Upper lobe of left lung (tissue), 6 donors: ENCODE measurements around the gene CYP46A1. TPM values are rescaled to one million over a fixed set of nuclear protein-coding genes. Genes with fewer than 3 reads are reported as not detected.

ENCODE experiments used
- ATAC-seq, 2 donors: fragments of 200-7000 bp; cut with Tn5 transposase; one replicate each; pipeline ENCODE4 v1.9.1; 2022; ENCODE audit warnings: mild to moderate bottlenecking in 2 of 2, moderate library complexity in 2 of 2; ENCODE audit not compliant: low FRiP score in 2 of 2
- DNase-seq, 2 donors: peaks; one replicate each; pipeline ENCODE4 v3.0.0-alpha.2; 2019 to 2020
- H3K27ac ChIP-seq, 4 donors: fragments of 200-600 bp; sonication (generic); one replicate each; pipeline ENCODE4 v1.5.1; 2016 to 2019
- H3K27me3 ChIP-seq, 4 donors: fragments of 200-600 bp; sonication (generic); one replicate each; pipeline ENCODE4 v1.5.1; 2017 to 2019
- H3K36me3 ChIP-seq, 4 donors: fragments of 200-600 bp; sonication (generic); one replicate each; pipeline ENCODE4 v1.5.1; 2016 to 2019
- H3K4me1 ChIP-seq, 4 donors: fragments of 200-600 bp; sonication (generic); one replicate each; pipeline ENCODE4 v1.5.1; 2018 to 2019
- H3K4me3 ChIP-seq, 4 donors: fragments of 200-600 bp; sonication (generic); one replicate each; pipeline ENCODE4 v1.5.1; 2017 to 2019; ENCODE audit warnings: mild to moderate bottlenecking in 2 of 4, moderate library complexity in 1 of 4
- H3K9me3 ChIP-seq, 4 donors: fragments of 200-600 bp; sonication (generic); one replicate each; pipeline ENCODE4 v1.5.1; 2018 to 2019
- EP300 ChIP-seq, 4 donors: sonication (generic); formaldehyde crosslinking; IDR thresholded peaks; one replicate each; pipeline ENCODE4 v1.5.1; 2017; ENCODE audit warnings: antibody characterized with exemption in 4 of 4, control low read depth in 2 of 4
- POLR2A ChIP-seq, 4 donors: fragments of 450-650 bp; IDR thresholded peaks; one replicate each; pipeline ENCODE4 v1.5.1; 2016 to 2017; ENCODE audit warnings: antibody characterized with exemption in 4 of 4, mild to moderate bottlenecking in 2 of 4
- POLR2AphosphoS5 ChIP-seq, 2 donors: sonication (generic); formaldehyde crosslinking; IDR thresholded peaks; one replicate each; pipeline ENCODE4 v1.5.1; 2017; ENCODE audit warnings: antibody characterized with exemption in 2 of 2
- WGBS, 2 donors: methylation state at CpG; one replicate each; pipeline ENCODE4 v1.1.5; 2017 to 2018; 5-methylcytosine and 5-hydroxymethylcytosine counted together
- total RNA-seq, 6 donors: library from RNA; depleted of rRNA in 4 of 6; stranded (reverse); fragments of >200 nt in 4 of 6; gene quantifications; one replicate each; pipeline versions ENCODE4 v1.1.0 to v1.2.1, GENCODE V29; 2016 to 2021
- TF ChIP-seq, protein P1 (sequence below), 6 experiments: fragments of 450-650 bp in 4 of 6; fragments of 200-600 bp in 2 of 6; sonication (generic) in 2 of 6; IDR thresholded peaks; one replicate each; pipeline ENCODE4 v1.5.1; 2016 to 2019; ENCODE audit warnings: antibody characterized with exemption in 6 of 6
- donor health status: DM: no; HTN: no; CAD: no; lungs with moderate emphysema.
- donor health status: DM: no; HTN: yes; CAD: no; lungs with severe emphysema.

CYP46A1 gene
- total RNA-seq, 6 donors from 2014 or later, result 0.15 to 12.6 (median 1.2) TPM

- DNase-seq (no peak), ATAC-seq (no peak)
- Histone ChIP-seq H3K4me1 (peaks cover 38 to 45% (median 41%) of the 10 kb centered on the region in 4 donors), H3K27ac (peak overlapping the region in 3 of 4 donors; percentile 74 to 86 (median 78)), H3K4me3 (no peak overlapping the region), H3K36me3 (no peaks in the 10 kb centered on the region), H3K9me3 (no peaks in the 10 kb centered on the region), H3K27me3 (no peaks in the 10 kb centered on the region)
- TF ChIP-seq EP300 (IDR thresholded peaks at IDR 0.05) (no peak), POLR2A (IDR thresholded peaks at IDR 0.05) (no peak), POLR2AphosphoS5 (IDR thresholded peaks at IDR 0.05) (no peak)
- TF ChIP-seq, protein P1, sequence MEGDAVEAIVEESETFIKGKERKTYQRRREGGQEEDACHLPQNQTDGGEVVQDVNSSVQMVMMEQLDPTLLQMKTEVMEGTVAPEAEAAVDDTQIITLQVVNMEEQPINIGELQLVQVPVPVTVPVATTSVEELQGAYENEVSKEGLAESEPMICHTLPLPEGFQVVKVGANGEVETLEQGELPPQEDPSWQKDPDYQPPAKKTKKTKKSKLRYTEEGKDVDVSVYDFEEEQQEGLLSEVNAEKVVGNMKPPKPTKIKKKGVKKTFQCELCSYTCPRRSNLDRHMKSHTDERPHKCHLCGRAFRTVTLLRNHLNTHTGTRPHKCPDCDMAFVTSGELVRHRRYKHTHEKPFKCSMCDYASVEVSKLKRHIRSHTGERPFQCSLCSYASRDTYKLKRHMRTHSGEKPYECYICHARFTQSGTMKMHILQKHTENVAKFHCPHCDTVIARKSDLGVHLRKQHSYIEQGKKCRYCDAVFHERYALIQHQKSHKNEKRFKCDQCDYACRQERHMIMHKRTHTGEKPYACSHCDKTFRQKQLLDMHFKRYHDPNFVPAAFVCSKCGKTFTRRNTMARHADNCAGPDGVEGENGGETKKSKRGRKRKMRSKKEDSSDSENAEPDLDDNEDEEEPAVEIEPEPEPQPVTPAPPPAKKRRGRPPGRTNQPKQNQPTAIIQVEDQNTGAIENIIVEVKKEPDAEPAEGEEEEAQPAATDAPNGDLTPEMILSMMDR (IDR thresholded peaks at IDR 0.05), result no peak
- WGBS, 2 donors, result 75 to 78% methylated on average over 11 of the region's 11 CpGs
These were observed 60.2 kb downstream of the CYP46A1 start for GRCh38 chr14:99744199-99744872.

- TF ChIP-seq POLR2AphosphoS5 (IDR thresholded peaks at IDR 0.05) (no peak), POLR2A (IDR thresholded peaks at IDR 0.05) (no peak), EP300 (IDR thresholded peaks at IDR 0.05) (no peak)
- TF ChIP-seq, protein P1 (IDR thresholded peaks at IDR 0.05), result no peak
- Histone ChIP-seq H3K27me3 (no peaks in the 10 kb centered on the region), H3K4me1 (peaks cover 42 to 49% (median 46%) of the 10 kb centered on the region in 4 donors), H3K36me3 (no peaks in the 10 kb centered on the region), H3K27ac (peak overlapping the region; percentile 66 to 86 (median 76)), H3K9me3 (no peaks in the 10 kb centered on the region), H3K4me3 (no peak overlapping the region)
- 72 to 82% methylated on average over 7 of the region's 7 CpGs for WGBS, 2 donors
- no peak for DNase-seq
- ATAC-seq, result no peak
These were observed 60.8 kb downstream of the CYP46A1 start for GRCh38 chr14:99744873-99745224.

GRCh38 chr14:99745307-99745951 is 61.3 kb downstream of the CYP46A1 start:
- ATAC-seq (peak; percentile 34 to 69), DNase-seq (no peak)
- Histone ChIP-seq H3K36me3 (no peaks in the 10 kb centered on the region), H3K4me3 (no peak overlapping the region), H3K27ac (peak overlapping the region; percentile 66 to 86 (median 76)), H3K4me1 (peaks cover 42 to 49% (median 49%) of the 10 kb centered on the region in 4 donors), H3K9me3 (no peaks in the 10 kb centered on the region), H3K27me3 (no peaks in the 10 kb centered on the region)
- TF ChIP-seq POLR2AphosphoS5 (IDR thresholded peaks at IDR 0.05), result no peak
- TF ChIP-seq, protein P1 (IDR thresholded peaks at IDR 0.05), result no peak
- TF ChIP-seq EP300 (IDR thresholded peaks at IDR 0.05), result no peak
- TF ChIP-seq POLR2A (IDR thresholded peaks at IDR 0.05), result no peak
- 41 to 51% methylated on average over 10 of the region's 10 CpGs for WGBS, 2 donors

DNA sequence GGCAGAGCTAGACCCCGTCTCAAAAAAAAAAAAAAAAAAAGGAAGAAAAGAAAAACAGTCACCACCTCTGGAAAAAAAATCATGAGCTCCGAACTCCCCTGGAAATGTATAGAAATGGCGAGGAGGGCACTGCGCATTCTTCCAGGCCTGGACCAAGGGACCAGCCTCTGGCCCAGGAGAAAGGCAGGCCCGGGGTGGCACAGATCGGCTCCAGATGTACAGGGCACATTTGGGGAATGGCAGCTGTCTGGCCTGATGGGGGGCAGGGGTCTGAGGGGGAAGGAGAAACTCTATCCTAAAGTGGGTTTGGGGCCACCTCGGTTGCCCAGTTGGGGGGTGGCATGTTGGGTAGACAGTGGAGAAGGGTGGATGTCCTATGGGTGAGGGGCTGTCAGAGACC is 63.1 kb downstream of the CYP46A1 start:
- H3K27me3 ChIP-seq, result no peaks in the 10 kb centered on the region
- WGBS, 2 donors, result 70 to 76% methylated on average over 7 of the region's 7 CpGs
- DNase-seq (no peak), ATAC-seq (no peak)
- TF ChIP-seq EP300 (IDR thresholded peaks at IDR 0.05) (no peak), POLR2A (IDR thresholded peaks at IDR 0.05) (no peak), POLR2AphosphoS5 (IDR thresholded peaks at IDR 0.05) (no peak)
- TF ChIP-seq, protein P1 (IDR thresholded peaks at IDR 0.05), result no peak
- H3K9me3 ChIP-seq, result no peaks in the 10 kb centered on the region
- H3K27ac ChIP-seq, result peak overlapping the region; percentile 66 to 86 (median 76)
- peaks cover 47 to 60% (median 52%) of the 10 kb centered on the region in 4 donors for H3K4me1 ChIP-seq
- peak overlapping the region in 1 of 4 donors; percentile 18 for H3K4me3 ChIP-seq
- no peaks in the 10 kb centered on the region for H3K36me3 ChIP-seq
